Raji (cell line): ENCODE measurements around the gene SMCO4.
A peak's percentile ranks its signal among the peaks of the same experiment; 100 is the strongest.

Experiments
- POLR2A ChIP-seq: IDR thresholded peaks from 2 replicates; pipeline ENCODE4 v1.6.1; 2011; ENCODE audit warnings: low read depth, low read length, control low read depth; ENCODE audit not compliant: insufficient read depth

The SMCO4 gene

GRCh38 chr11:93543292-93543977 lies at the start of gene SMCO4:
SMCO4 (minus strand) TSS chr11:93543391; CDS start chr11:93479189, 64,202 bp downstream.
- TF ChIP-seq POLR2A, result 0 out of 2 replicates have a peak, but pooled peaks have one; percentile 29

GRCh38 chr11:93591247-93591898 lies 48.2 kb upstream of the SMCO4 start:
- no peak for TF ChIP-seq POLR2A

GRCh38 chr11:93589347-93589746 lies 46.2 kb upstream of the SMCO4 start:
- no peak for TF ChIP-seq POLR2A

- no peak for TF ChIP-seq POLR2A
Measured at GRCh38 chr11:93587858-93588581, 44.8 kb upstream of the SMCO4 start.

GRCh38 chr11:93585758-93586157 lies 42.6 kb upstream of the SMCO4 start:
- TF ChIP-seq POLR2A, result no peak

- TF ChIP-seq POLR2A, result no peak
Measured at GRCh38 chr11:93583490-93583889, 40.3 kb upstream of the SMCO4 start.

GRCh38 chr11:93579187-93579751 lies 36.1 kb upstream of the SMCO4 start:
- no peak for TF ChIP-seq POLR2A

GRCh38 chr11:93577286-93577685 lies 34.1 kb upstream of the SMCO4 start:
- TF ChIP-seq POLR2A, result no peak

- no peak for TF ChIP-seq POLR2A
Measured at GRCh38 chr11:93574638-93575220, 31.5 kb upstream of the SMCO4 start.

GRCh38 chr11:93573184-93573583 lies 30.0 kb upstream of the SMCO4 start:
- TF ChIP-seq POLR2A, result no peak

GRCh38 chr11:93572621-93573020 lies 29.4 kb upstream of the SMCO4 start:
- TF ChIP-seq POLR2A, result no peak

GRCh38 chr11:93572171-93572570 lies 29.0 kb upstream of the SMCO4 start:
- TF ChIP-seq POLR2A, result no peak

GRCh38 chr11:93571612-93572011 lies 28.4 kb upstream of the SMCO4 start:
- TF ChIP-seq POLR2A, result no peak

- no peak for TF ChIP-seq POLR2A
Measured at GRCh38 chr11:93570759-93571413, 27.7 kb upstream of the SMCO4 start.

GRCh38 chr11:93569496-93569895 lies 26.3 kb upstream of the SMCO4 start:
- TF ChIP-seq POLR2A, result no peak
